Uterus (tissue), 4 donors: ENCODE measurements around the gene UBE2QL1. TPM values are rescaled to one million over a fixed set of nuclear protein-coding genes. Genes with fewer than 3 reads are reported as not detected.

Experiments used
- DNase-seq, 2 donors: peaks; one replicate each; pipeline ENCODE4 v3.0.0-alpha.2; 2019 to 2020
- H3K27ac ChIP-seq, 2 donors: fragments of 200-600 bp; sonication (generic); 1 replicate in 1 of 2; 2 replicates in 1 of 2; pipeline ENCODE4 v1.5.1; 2016 to 2018
- H3K27me3 ChIP-seq, 2 donors: fragments of 200-600 bp; sonication (generic); one replicate each; pipeline ENCODE4 v1.5.1; 2018 to 2019; ENCODE audit warnings: control low read depth in 1 of 2
- H3K36me3 ChIP-seq, 2 donors: fragments of 200-600 bp; sonication (generic); one replicate each; pipeline ENCODE4 v1.5.1; 2019; ENCODE audit warnings: control low read depth in 1 of 2
- H3K4me1 ChIP-seq, 2 donors: fragments of 200-600 bp; sonication (generic); one replicate each; pipeline ENCODE4 v1.5.1; 2018 to 2019; ENCODE audit warnings: control low read depth in 1 of 2
- H3K4me3 ChIP-seq, 2 donors: fragments of 200-600 bp; sonication (generic); 1 replicate in 1 of 2; 2 replicates in 1 of 2; pipeline ENCODE4 v1.5.1; 2018 to 2019; ENCODE audit warnings: mild to moderate bottlenecking in 1 of 2
- H3K9me3 ChIP-seq, 2 donors: fragments of 200-600 bp; sonication (generic); one replicate each; pipeline ENCODE4 v1.5.1; 2019; ENCODE audit warnings: control low read depth in 1 of 2
- CTCF ChIP-seq, 4 experiments: fragments of 200-600 bp in 2 of 4; fragments of 450-650 bp in 2 of 4; sonication (generic) in 2 of 4; IDR thresholded peaks; one replicate each; pipeline ENCODE4 v1.5.1; 2016 to 2019; ENCODE audit warnings: antibody characterized with exemption in 4 of 4, mild to moderate bottlenecking in 2 of 4, moderate library complexity in 1 of 4
- POLR2A ChIP-seq, 2 donors: fragments of 450-650 bp; IDR thresholded peaks; one replicate each; pipeline ENCODE4 v1.6.1; 2016; ENCODE audit warnings: antibody characterized with exemption in 2 of 2, mild to moderate bottlenecking in 1 of 2, moderate library complexity in 1 of 2
- intact Hi-C: fragments of 100-400 bp; cut with DNase I; formaldehyde crosslinking; loops from one replicate; pipeline ENCODE4 v1.15.1; 2023; ENCODE audit warnings: low total_unique reads
- total RNA-seq, 4 donors: library from RNA; depleted of rRNA in 3 of 4; stranded (reverse); fragments of >200 nt in 3 of 4; gene quantifications; one replicate each; pipeline versions ENCODE4 v1.1.0 to v1.2.4, GENCODE V29; 2014 to 2023
- donor health status: DM: yes; HTN: yes; CAD: no.

Gene UBE2QL1
- total RNA-seq, 4 donors from 2014 or later, result 0.34 to 0.90 TPM; not detected in 2

GRCh38 chr5:6469836-6470235 is 21.2 kb downstream of the UBE2QL1 start:
- Histone ChIP-seq H3K27me3 (no peaks in the 10 kb centered on the region), H3K4me1 (no peaks in the 10 kb centered on the region), H3K9me3 (no peaks in the 10 kb centered on the region), H3K36me3 (no peaks in the 10 kb centered on the region), H3K4me3 (no peak overlapping the region), H3K27ac (no peak overlapping the region)
- DNase-seq, result no peak
- intact Hi-C loops, result no loop called here
- TF ChIP-seq POLR2A (IDR thresholded peaks at IDR 0.05), result no peak
- no peak for TF ChIP-seq CTCF (IDR thresholded peaks at IDR 0.05)

- TF ChIP-seq POLR2A (IDR thresholded peaks at IDR 0.05) (no peak), CTCF (IDR thresholded peaks at IDR 0.05) (no peak)
- Histone ChIP-seq H3K27me3 (no peaks in the 10 kb centered on the region), H3K27ac (no peak overlapping the region), H3K9me3 (no peaks in the 10 kb centered on the region), H3K4me1 (no peaks in the 10 kb centered on the region), H3K36me3 (no peaks in the 10 kb centered on the region), H3K4me3 (no peak overlapping the region)
- intact Hi-C loops, result no loop called here
- DNase-seq, result no peak
Measured at GRCh38 chr5:6470672-6471071, 22.0 kb downstream of the UBE2QL1 start.

DNA sequence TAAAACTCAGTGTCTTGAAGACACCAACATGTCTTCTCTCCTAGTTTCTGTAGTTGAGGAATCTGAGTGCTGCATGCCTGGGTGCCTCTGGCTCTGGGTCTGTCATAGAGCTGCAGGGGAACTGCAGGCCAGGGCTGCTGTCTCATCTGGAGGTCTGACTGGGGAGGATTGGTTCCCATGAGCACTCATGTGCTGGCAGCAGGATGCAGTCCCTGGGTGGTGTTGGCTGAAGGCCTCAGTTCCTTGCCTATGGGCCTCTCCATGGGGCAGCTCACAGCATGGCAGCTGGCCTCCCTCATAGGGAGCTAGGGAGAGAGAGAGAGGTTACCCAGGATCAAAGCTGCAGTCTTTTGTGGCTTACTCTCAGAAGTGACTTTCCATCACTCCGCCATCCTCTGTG is 22.6 kb downstream of the UBE2QL1 start:
- Histone ChIP-seq H3K27ac (no peak overlapping the region), H3K27me3 (no peaks in the 10 kb centered on the region), H3K4me3 (no peak overlapping the region), H3K9me3 (no peaks in the 10 kb centered on the region), H3K4me1 (no peaks in the 10 kb centered on the region), H3K36me3 (no peaks in the 10 kb centered on the region)
- DNase-seq, result no peak
- TF ChIP-seq POLR2A (IDR thresholded peaks at IDR 0.05) (no peak), CTCF (IDR thresholded peaks at IDR 0.05) (no peak)
- intact Hi-C loops, result no loop called here

DNA sequence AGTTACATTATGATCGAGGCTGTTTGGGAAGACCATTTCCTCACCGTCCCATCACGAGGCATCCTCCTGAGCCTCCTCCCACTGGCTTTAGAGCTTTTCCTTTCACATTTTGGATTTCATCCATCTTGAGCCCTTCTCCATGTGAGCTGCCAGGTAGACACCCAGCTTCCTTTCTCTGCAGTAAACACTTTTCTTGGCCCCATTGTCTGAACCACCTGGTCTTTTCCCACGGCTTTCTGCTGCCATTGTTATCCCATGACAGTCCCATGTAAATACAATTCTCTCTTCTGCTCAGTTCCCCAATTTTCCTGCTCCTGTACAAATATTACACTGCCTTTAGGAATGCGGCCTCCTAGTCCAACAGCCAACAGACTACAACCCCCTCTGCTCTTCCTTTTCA is 24.1 kb downstream of the UBE2QL1 start:
- no peak overlapping the region for H3K27ac ChIP-seq
- no peak overlapping the region for H3K4me3 ChIP-seq
- no peaks in the 10 kb centered on the region for H3K36me3 ChIP-seq
- H3K27me3 ChIP-seq, result no peaks in the 10 kb centered on the region
- DNase-seq, result no peak
- no peak for TF ChIP-seq CTCF (IDR thresholded peaks at IDR 0.05)
- no peak for TF ChIP-seq POLR2A (IDR thresholded peaks at IDR 0.05)
- no peaks in the 10 kb centered on the region for H3K4me1 ChIP-seq
- H3K9me3 ChIP-seq, result no peaks in the 10 kb centered on the region
- intact Hi-C loops, result no loop called here

DNA sequence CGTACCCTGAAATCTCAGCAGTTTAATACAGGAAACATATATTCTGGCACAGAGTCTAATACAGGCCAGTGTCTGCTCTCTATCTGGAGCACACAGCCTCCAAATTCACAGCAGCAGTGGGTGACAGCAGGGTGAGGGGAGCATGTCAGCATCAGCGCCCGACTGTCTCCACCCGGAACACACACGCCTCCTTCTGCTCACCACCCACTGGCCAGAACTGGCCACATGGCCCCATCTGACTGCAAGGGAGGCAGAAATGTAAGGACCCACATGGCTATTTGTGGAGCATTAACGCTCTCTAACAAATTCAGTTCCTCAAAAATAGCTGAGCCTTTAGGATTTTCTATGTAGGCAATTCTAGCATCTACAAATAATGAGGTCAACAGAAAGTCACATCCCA is 24.6 kb downstream of the UBE2QL1 start:
- no peaks in the 10 kb centered on the region for H3K27me3 ChIP-seq
- no peak overlapping the region for H3K27ac ChIP-seq
- no peaks in the 10 kb centered on the region for H3K4me1 ChIP-seq
- H3K4me3 ChIP-seq, result no peak overlapping the region
- no peak for DNase-seq
- no peak for TF ChIP-seq CTCF (IDR thresholded peaks at IDR 0.05)
- no peak for TF ChIP-seq POLR2A (IDR thresholded peaks at IDR 0.05)
- intact Hi-C loops, result no loop called here
- H3K36me3 ChIP-seq, result no peaks in the 10 kb centered on the region
- no peaks in the 10 kb centered on the region for H3K9me3 ChIP-seq
